ENCODE measurements around the gene PFN3.

Gene PFN3

DNA sequence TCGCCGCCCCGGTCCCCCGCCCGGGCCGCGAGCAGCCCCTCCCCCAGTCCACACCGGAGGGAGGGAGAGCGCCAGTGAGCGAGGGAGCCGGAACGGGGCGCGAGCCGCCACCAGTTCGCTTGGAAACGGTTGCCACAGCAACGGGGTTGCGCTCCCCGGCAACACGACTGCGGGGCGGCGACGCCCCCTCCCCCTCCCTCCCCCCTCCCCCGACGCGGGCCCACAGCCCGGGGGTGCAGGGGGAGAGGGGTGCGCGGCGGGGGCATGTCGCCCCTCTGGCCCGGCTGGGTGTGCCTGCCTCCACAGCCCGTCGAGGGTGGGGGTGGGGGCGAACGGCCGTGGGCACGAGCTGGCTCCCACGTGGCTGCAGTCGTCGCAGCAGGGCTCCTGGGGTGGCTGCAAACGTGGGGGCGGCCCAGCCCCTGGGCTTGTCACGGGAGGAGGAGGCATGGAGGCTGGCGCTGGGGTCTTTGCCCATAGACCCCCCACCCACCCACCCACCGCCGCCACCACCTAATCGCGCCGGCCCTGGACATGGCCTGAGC, 46.7 kb upstream of the PFN3 start:
- TF ChIP-seq, protein P1, sequence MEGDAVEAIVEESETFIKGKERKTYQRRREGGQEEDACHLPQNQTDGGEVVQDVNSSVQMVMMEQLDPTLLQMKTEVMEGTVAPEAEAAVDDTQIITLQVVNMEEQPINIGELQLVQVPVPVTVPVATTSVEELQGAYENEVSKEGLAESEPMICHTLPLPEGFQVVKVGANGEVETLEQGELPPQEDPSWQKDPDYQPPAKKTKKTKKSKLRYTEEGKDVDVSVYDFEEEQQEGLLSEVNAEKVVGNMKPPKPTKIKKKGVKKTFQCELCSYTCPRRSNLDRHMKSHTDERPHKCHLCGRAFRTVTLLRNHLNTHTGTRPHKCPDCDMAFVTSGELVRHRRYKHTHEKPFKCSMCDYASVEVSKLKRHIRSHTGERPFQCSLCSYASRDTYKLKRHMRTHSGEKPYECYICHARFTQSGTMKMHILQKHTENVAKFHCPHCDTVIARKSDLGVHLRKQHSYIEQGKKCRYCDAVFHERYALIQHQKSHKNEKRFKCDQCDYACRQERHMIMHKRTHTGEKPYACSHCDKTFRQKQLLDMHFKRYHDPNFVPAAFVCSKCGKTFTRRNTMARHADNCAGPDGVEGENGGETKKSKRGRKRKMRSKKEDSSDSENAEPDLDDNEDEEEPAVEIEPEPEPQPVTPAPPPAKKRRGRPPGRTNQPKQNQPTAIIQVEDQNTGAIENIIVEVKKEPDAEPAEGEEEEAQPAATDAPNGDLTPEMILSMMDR (IDR thresholded peaks at IDR 0.05; ENCODE audit: unreplicated experiment in 3 of 3), result no peak
- H3K27ac Mint-ChIP-seq, result no peak overlapping the region
- H3K27me3 Mint-ChIP-seq (ENCODE audit: low read depth), result peaks cover 22% of the 10 kb centered on the region
- no peaks in the 10 kb centered on the region for H3K9me3 Mint-ChIP-seq
- peaks cover 33% of the 10 kb centered on the region for H3K4me1 Mint-ChIP-seq
- peak overlapping the region in 1 of 3 experiments; percentile 54 for H3K4me3 Mint-ChIP-seq
- no peaks in the 10 kb centered on the region for H3K36me3 Mint-ChIP-seq (ENCODE audit: low read depth)

DNA sequence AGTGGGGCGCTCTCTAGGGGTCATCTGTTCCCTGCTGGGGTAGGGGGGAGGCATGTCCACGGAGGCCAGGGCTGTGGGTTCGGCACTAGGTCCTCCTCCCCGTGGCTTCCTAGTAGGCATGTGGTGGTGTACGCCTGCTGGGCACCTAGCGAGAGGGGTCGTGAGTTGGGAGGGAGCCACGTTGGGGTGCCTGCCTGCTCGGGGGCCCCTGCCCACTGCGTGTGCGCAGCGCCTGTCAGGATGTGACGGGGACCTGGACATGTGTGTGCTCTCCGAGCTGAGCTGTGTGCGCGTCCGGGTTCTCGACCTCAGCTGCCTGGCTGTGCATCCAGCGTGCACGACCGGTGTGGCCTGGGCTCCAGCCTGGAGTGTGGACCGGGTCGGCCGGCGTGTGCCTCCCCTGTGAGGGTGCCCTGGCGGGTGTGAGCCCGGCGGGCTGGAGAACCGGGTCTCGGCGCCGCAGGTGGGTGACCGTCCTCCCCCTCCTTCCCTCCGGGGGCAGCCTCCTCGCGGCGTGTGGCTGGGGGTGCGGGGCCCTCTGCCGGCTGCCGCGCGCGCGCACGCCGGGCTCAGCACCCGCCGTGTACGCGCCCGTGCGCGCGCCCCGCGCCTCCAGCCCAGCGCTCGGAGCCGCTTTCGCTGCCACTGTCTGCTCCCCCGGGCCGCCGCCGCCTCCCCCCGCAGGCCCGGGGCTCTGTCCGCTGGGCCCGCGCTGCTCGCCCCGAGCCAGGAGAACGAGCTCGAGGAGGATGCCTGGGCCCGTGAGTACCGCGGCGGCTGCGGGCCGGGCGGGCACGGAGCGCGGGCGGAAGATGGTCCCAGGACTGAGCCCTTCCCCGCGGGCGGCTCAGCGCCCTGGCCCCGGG, 46.0 kb upstream of the PFN3 start, which contains the start of gene PRR7:
TSS of gene PRR7 (plus strand) at position 615 of the 866 bp plus-strand sequence. CDS start 8,254 bp downstream, outside the sequence.
- Mint-ChIP-seq H3K36me3 (ENCODE audit: low read depth) (no peaks in the 10 kb centered on the region), H3K9me3 (no peaks in the 10 kb centered on the region), H3K4me3 (peak within 1 kb of the TSS; percentile 79 to 86 (median 82)), H3K4me1 (peaks cover 33% of the 10 kb centered on the region), H3K27ac (peak within 1 kb of the TSS in 2 of 3 experiments; percentile 18 to 51), H3K27me3 (ENCODE audit: low read depth) (peaks cover 20% of the 10 kb centered on the region)
- TF ChIP-seq, protein P1 (IDR thresholded peaks at IDR 0.05; ENCODE audit: unreplicated experiment in 3 of 3), result no peak

DNA sequence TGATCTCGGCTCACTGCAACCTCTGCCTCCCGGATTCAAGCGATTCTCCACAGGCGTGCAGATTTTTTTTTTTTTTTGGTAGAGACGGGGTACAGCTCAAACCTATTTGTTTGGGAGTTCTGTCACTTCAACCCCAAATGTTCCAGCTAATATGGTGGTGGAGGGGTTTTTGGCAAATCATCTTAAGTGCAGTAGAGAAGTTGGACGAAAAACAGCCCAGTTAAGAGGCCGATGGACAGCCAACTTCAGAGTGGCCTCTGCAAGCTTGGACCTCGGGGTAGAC, 45.4 kb upstream of the PFN3 start:
- peak overlapping the region; percentile 79 to 86 (median 82) for H3K4me3 Mint-ChIP-seq
- peak overlapping the region in 2 of 3 experiments; percentile 18 to 51 for H3K27ac Mint-ChIP-seq
- H3K4me1 Mint-ChIP-seq, result peaks cover 31% of the 10 kb centered on the region
- no peaks in the 10 kb centered on the region for H3K36me3 Mint-ChIP-seq (ENCODE audit: low read depth)
- H3K9me3 Mint-ChIP-seq, result no peaks in the 10 kb centered on the region
- TF ChIP-seq, protein P1 (IDR thresholded peaks at IDR 0.05; ENCODE audit: unreplicated experiment in 3 of 3), result no peak
- H3K27me3 Mint-ChIP-seq (ENCODE audit: low read depth), result peaks cover 20% of the 10 kb centered on the region

DNA sequence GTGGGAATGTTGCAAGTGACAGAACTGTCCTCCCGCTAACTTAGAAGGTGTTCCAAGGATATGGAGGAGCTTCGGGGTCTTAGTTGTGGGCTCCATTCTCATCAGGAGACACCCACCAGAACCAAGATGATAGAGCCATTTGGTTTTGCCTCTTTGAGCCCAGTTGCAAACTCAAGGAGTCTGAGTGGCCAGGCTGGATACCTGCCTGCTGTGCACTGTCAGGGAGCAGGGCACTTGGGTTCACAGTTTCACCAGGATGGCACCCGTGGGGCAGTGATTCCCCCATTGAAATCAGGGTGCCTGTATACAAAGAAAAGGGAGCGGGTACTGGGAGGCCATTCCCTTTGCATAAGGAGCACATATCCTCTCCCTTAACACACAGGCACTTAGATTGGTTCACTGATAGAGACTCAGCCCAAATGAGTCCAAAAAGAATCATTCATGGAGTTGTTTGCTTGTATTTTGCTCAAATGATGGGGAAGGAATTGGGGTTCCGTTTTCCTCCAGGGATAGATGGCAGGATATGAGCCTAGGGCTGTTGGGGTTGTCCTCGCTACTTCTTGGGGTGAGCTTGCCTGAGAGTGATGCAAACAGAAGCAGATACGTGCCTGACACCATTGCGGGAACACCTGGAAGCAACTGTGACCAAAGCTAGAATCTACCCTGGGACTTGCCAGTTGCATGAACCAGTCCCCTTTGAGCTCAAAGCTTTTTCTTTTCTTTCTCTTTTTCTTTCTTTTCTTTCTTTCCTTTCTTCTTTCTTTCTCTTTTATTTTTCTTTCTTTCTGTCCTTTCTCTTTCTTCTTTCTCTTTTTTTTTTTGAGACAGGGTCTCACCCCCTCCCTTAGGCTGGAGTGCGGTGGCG, 44.8 kb upstream of the PFN3 start:
- Mint-ChIP-seq H3K36me3 (ENCODE audit: low read depth) (no peaks in the 10 kb centered on the region), H3K4me1 (peaks cover 26% of the 10 kb centered on the region), H3K27me3 (ENCODE audit: low read depth) (peaks cover 20% of the 10 kb centered on the region), H3K4me3 (peak overlapping the region; percentile 79 to 86 (median 82)), H3K9me3 (no peaks in the 10 kb centered on the region), H3K27ac (peak overlapping the region in 2 of 3 experiments; percentile 18 to 51)
- TF ChIP-seq, protein P1 (IDR thresholded peaks at IDR 0.05; ENCODE audit: unreplicated experiment in 3 of 3), result no peak

DNA sequence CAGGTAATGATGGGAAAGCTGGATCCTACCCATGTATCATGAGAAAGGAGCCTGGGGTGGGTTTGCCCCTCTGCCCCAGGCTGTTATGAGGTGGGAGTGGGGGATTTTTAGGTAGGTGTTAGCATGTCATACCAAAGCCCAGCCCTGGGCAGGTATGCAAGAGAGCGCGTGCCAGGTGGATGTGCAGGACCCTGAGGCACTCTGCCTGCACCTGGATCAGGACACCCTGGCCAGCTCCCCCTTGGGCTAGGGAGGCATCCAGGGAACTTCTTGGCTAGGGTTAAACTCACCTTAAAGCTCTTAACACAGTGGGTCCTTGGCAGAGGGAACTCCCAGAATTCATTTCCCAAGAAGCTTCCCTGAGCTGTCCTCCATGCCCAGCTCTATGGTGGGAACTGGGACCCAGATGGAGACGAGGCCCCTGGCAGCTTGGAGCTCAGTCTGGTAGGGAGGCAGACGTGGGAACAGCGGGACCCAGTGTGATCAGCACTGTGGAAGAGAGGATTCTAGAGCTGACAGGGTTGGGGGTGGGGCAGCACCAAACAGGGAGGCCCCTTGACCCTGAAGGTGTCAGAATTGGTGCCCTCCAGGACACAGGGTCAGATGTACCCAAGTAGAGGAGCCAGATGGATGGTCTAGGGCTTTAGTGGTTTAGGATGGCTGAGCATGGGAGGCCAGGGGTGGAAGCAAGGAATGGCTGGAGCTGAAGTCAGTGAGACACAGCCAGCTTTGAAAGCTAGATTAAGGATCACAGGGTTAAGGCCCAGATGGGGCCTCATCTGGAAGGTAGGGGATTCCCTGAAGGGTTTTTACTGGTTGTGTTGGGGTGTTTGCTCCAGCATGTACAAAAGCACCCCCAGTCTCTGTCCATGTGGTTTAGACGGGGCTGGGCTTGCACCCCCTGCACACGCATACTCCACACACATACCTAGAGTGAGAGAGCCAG, 43.9 kb upstream of the PFN3 start:
- TF ChIP-seq, protein P1 (IDR thresholded peaks at IDR 0.05; ENCODE audit: unreplicated experiment in 3 of 3), result no peak
- Mint-ChIP-seq H3K4me3 (peak overlapping the region; percentile 79 to 86 (median 82)), H3K4me1 (peaks cover 26% of the 10 kb centered on the region), H3K27me3 (ENCODE audit: low read depth) (peaks cover 20% of the 10 kb centered on the region), H3K27ac (no peak overlapping the region), H3K36me3 (ENCODE audit: low read depth) (peaks cover 8% of the 10 kb centered on the region), H3K9me3 (no peaks in the 10 kb centered on the region)

Data from nephron (organoid).